Kidney epithelial cell (primary cell): ENCODE data around the gene MAD1L1. TPM values are rescaled to one million over a fixed set of nuclear protein-coding genes. Genes with fewer than 3 reads are reported as not detected.
"Not testable (repeated sequence)": the region's sequence is repeated elsewhere in the genome, so short reads cannot be mapped to it uniquely, and the experiment has no call there.

Experiments
- DNase-seq: peaks from one replicate; pipeline ENCODE4 v3.0.0-alpha.2; 2010; ENCODE audit warnings: low read depth
- H3K27me3 ChIP-seq: 2 replicates; pipeline ENCODE4 v1.6.0; 2011; ENCODE audit warnings: low read length; ENCODE audit not compliant: control insufficient read depth, insufficient read depth
- H3K36me3 ChIP-seq: 2 replicates; pipeline ENCODE4 v1.5.1; 2011; ENCODE audit warnings: low read length; ENCODE audit not compliant: control insufficient read depth, insufficient read depth
- H3K4me3 ChIP-seq: 2 replicates; pipeline ENCODE4 v1.5.1; 2011; ENCODE audit warnings: low read depth, mild to moderate bottlenecking, control low read depth, low read length
- total RNA-seq: library from RNA; depleted of rRNA; stranded (reverse); fragments of >200 nt; gene quantifications from 2 replicates; pipeline ENCODE4 v1.2.3, GENCODE V29; 2015
- TF ChIP-seq, protein P1 (sequence below): IDR thresholded peaks from 2 replicates; pipeline ENCODE4 v1.5.1; 2011; ENCODE audit warnings: mild to moderate bottlenecking, moderate library complexity, low read length, control low read depth, inconsistent platforms; ENCODE audit not compliant: insufficient read depth, poor library complexity, severe bottlenecking

Gene MAD1L1
- total RNA-seq, 1 donor from 2014 or later: 61.2 TPM

DNA sequence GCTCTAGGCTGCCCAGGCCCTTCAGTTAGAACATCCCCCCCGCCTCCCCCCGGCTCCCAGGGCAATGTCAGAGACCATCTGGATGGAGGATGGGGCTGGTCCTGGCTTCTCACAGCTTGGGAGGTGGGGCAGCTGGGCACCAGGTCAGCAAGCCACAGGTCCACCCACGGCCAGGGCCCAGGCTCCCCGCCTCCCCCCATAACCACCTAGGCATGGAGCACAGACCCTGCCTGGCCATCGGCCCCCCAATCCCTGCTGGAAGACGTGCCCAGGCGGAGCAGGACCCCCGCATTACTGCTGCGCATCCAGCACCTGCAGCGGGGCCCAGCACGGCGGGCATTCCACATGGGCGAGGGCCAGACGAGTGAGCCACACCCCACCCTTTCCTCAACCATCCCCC is 393.0 kb downstream of the MAD1L1 start:
- no peak overlapping the region for H3K4me3 ChIP-seq

DNA sequence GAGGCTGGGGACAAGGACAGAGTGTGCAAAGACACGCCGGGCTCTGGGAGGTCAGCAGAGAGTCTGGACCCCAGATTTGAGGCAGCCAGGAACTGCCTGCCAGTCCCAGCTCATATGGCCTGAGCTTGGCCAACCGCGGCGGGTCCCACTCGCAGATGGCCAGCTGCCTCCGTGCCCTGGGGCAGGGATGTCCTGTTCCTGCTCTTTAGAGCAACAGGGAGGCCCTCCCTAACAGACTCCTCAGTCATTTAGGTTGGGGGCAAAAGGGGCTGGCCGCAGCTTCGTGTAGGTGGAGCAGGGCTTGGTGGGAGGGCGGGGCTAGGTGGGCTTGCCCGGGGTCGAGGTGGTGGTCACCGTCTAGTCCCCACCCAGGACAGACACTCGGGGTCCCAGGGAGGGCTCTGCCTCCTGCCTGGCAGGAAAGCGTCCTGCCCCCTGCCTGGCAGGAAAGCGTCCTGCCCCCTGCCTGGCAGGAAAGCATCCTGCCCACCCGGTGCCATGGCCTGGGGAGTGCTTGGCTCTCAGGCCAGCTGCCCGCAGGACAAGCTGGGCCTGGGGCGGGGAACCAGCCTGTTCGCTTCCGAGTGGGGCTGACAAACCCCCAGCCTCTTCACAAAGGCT is 393.7 kb downstream of the MAD1L1 start:
- H3K27me3 ChIP-seq, H3K36me3 ChIP-seq, DNase-seq, H3K4me3 ChIP-seq: not testable (repeated sequence)

More for the DNA sequence above, 393.0 kb downstream of the MAD1L1 start:
- Histone ChIP-seq H3K36me3 (no peaks in the 10 kb centered on the region), H3K27me3 (peaks cover 3% of the 10 kb centered on the region)
- no peak for DNase-seq
- TF ChIP-seq, protein P1, sequence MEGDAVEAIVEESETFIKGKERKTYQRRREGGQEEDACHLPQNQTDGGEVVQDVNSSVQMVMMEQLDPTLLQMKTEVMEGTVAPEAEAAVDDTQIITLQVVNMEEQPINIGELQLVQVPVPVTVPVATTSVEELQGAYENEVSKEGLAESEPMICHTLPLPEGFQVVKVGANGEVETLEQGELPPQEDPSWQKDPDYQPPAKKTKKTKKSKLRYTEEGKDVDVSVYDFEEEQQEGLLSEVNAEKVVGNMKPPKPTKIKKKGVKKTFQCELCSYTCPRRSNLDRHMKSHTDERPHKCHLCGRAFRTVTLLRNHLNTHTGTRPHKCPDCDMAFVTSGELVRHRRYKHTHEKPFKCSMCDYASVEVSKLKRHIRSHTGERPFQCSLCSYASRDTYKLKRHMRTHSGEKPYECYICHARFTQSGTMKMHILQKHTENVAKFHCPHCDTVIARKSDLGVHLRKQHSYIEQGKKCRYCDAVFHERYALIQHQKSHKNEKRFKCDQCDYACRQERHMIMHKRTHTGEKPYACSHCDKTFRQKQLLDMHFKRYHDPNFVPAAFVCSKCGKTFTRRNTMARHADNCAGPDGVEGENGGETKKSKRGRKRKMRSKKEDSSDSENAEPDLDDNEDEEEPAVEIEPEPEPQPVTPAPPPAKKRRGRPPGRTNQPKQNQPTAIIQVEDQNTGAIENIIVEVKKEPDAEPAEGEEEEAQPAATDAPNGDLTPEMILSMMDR: no peak

DNA sequence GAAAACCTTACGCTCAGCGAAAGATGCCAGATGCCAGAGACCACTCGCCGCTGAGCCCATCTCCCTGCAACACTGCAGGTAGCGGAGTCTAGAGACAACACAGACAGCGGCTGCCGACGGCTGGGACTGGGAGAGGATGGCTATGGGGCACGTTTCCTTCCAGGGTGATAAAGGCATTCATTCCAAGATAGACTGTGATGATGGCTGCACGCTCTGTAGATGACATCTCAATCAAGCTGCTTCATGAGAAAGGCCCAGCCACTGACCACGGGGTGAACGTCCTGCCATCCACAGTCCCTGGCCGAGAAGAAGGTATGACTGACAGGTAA is 394.2 kb downstream of the MAD1L1 start:
- DNase-seq, H3K4me3 ChIP-seq, H3K27me3 ChIP-seq, H3K36me3 ChIP-seq: not testable (repeated sequence)

DNA sequence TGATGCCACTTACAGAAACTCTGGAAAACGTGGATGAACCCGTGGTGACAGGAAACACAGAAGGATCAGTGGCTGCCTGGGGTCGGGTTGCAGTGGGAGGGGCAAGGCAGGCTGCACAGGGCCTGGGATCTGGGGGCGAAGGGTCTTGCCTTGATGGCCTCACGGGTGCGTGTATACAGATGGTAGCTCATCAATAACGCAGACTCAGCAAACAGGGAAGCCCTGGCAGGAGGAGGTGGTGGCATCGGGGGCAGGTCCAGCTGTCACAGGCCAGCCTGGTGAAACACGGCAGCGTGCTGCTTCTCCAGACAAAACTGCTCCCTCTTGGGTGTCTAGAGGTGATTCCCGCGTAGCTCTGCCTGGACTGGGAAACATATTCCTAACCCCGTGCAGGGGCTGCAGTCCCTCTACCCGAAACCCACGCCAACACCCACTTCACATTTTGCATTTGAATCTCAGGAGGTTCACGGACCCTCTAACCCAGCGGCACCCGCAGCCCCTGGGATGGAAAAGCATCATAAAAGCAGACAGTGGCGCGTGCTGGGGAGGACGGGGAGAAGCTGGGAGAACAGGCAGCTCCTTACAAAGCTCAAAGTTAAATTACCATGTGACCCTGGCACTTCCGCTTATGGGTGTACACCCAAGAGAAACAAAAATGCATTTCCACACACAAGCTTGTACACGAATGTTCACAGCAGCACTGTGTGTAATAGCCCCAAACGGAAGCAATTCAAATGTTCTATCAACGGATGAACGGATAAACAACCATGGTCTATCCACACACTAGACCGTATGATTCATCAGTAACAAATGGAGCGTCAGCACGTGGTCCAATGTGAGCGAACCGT is 394.8 kb downstream of the MAD1L1 start:
- not testable (repeated sequence) for H3K4me3 ChIP-seq
- peak; percentile 21 for DNase-seq

DNA sequence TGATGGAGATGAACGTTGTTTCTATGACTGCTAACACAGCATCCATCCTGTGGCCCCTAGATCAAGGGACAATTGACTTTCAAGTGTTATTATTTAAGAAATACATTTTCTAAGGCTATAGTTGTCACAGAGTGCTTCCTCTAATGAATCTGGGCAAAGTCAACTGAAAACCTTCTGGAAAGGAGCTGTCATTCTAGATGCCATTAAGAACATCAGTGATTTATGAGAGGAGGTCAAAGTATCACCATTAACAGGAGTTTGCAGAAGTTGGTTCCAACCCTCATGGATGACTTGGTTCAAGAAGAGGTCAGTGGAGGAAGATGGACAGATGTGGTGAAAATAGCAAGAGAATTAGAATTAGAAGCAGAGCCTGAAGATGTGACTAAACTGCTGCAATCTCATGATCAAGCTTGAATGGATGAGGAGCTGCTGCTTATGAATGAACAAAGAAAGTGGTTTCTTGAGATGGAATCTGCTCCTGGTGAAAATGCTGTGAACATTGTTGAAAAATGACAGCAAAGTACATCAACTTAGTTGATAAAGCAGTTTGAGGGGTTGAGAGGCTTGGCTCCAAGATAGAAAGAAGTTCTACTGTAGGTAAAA is 400.7 kb downstream of the MAD1L1 start:
- not testable (repeated sequence) for H3K36me3 ChIP-seq, H3K4me3 ChIP-seq, H3K27me3 ChIP-seq, DNase-seq

More for the DNA sequence above, 394.8 kb downstream of the MAD1L1 start:
- H3K36me3 ChIP-seq, H3K27me3 ChIP-seq: not testable (repeated sequence)

DNA sequence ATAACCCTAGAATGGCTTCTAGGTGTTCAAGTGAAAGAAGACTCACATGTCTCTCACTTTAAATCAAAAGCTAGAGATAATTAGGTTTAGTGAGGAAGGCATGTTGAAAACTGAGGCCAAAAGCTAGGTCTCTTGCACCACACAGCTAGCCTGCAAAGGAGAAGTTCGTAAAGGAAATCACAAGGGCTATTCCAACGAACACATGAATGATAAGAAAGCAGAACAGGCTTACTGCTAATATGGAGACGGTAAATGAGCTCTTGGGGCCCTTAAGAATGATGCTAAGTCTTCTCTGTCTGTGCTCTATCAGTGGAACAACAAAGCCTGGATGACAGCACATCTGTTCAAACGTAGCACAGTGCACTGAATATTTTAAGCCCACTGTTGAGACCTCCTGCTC is 401.3 kb downstream of the MAD1L1 start:
- H3K27me3 ChIP-seq, H3K4me3 ChIP-seq, DNase-seq, H3K36me3 ChIP-seq: not testable (repeated sequence)

DNA sequence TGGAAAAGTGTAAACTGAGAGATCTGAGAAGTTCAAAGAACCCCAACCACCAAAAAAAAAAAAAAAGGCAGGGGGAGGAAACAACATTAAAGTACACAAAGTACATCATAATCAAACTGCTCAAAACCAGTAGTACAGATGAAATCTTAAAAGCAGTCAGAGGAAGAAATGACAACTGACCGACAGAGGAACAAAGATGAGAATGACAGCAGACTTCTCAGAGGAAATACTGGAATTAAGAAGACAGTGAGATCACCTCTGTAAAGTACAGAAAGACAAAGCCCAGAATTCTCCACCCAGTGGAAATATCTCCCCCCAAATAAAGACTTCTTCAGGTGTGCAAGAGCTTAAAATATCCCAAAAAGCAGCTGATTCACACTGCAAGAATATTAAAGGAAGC is 403.1 kb downstream of the MAD1L1 start:
- not testable (repeated sequence) for H3K4me3 ChIP-seq, DNase-seq, H3K36me3 ChIP-seq, H3K27me3 ChIP-seq

DNA sequence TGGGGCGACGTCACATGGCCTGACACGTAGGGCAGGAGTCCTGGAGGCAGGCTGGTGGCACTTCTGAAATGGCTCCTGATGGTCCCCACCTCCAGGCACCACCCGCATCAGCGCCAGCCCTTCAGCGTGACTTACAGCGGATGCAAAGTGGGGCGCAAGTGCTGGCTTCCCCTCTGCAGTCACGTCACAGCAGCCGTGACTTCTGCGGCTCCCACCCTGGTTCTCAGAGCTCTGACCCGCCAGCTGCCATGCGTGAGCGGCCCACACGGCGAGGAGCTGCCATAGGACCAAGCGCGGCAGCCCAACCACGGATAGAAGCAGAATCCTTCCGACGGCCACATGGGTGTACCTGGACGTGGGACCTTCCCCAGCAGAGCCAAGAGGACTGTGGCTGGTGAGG is 403.6 kb downstream of the MAD1L1 start:
- DNase-seq: no peak
- Histone ChIP-seq H3K27me3 (no peaks in the 10 kb centered on the region), H3K36me3 (no peaks in the 10 kb centered on the region), H3K4me3 (no peak overlapping the region)
- TF ChIP-seq, protein P1: no peak

DNA sequence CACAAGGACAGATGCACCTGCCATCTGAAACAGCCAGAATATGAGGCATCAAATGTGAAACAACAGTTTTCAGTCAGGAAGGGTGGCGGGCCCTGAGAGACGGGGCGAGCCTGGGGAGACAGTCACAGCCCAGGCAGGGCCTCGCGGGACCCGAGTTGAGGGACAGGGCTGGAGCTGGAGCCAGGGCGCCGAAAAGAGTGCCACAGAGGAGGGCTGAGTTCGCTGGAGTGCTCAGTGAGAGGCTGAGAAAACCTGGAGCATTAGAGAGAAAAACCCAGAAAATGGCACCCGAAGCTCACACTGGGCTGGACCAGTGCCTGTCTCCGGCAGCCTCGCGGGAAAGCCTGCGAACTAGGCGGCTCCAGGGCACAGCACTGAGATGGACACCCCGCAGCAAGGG is 404.6 kb downstream of the MAD1L1 start:
- not testable (repeated sequence) for DNase-seq, H3K27me3 ChIP-seq, H3K4me3 ChIP-seq, H3K36me3 ChIP-seq

DNA sequence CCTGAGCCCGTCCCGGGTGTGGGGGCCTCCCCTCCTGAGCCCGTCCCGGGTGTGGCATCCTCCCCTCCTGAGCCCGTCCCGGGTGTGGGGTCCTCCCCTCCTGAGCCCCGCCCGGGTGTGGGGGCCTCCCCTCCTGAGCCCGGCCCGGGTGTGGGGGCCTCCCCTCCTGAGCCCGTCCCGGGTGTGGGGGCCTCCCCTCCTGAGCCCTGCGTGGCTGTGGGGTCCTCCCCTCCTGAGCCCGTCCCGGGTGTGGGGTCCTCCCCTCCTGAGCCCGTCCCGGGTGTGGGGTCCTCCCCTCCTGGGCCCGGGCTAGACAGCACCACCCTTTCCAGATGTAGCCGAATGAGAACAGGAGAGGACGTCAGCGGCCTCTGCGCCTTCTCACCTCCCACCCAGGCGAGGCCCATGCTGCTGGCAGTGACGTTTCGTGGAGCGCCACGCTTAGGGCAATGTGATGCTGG is 405.2 kb downstream of the MAD1L1 start:
- not testable (repeated sequence) for DNase-seq, H3K36me3 ChIP-seq, H3K4me3 ChIP-seq, H3K27me3 ChIP-seq

DNA sequence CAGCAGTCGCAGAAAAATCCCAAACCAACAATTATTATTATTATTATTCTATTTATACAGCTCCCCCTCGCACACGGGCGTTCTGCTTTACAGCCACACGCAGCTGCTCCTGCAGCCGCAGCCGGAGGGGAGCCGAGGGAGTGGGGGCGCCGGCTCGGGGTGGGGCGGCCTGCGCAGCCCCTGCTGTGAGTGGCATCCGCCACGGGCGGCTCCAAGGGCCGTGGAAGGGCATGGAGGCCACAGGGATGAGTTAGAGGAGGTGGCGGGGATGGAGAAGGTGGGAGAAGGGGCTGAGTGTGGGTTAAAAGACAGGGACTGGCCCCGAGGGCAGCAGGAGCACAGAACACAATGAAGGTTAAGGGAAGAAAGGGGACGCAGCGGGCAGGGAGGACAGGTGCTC is 405.8 kb downstream of the MAD1L1 start:
- not testable (repeated sequence) for H3K4me3 ChIP-seq, DNase-seq, H3K36me3 ChIP-seq, H3K27me3 ChIP-seq
